HS-27A (cell line): ENCODE measurements around the gene ADAMTS15.

ENCODE experiments used
- DNase-seq: peaks from one replicate; pipeline ENCODE4 v3.0.0-alpha.2; 2012; ENCODE audit warnings: low read depth, missing footprints

The ADAMTS15 gene

DNA sequence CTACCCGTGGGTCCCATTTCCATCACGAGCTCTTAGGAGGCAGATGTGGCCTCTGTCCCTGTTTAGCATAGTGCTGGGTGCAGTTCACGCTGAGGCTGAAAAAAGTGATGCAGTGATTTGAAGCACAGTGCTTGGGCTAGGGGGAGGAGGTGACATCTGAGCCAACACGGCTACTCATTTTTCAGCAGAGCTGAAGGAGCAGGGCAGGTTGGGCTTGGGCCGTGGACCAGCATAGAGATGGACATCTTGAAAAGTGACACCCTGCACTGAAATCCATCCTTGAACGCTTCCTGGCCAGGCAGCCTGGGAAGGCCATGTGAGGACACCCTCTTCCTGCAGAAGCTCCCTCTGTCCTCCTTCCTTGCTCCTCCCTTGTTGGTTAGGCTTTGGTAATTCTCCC lies 66.4 kb downstream of the ADAMTS15 start:
- DNase-seq: no peak

- DNase-seq: no peak
Observed at GRCh38 chr11:130515829-130516553, 67.5 kb downstream of the ADAMTS15 start.

DNA sequence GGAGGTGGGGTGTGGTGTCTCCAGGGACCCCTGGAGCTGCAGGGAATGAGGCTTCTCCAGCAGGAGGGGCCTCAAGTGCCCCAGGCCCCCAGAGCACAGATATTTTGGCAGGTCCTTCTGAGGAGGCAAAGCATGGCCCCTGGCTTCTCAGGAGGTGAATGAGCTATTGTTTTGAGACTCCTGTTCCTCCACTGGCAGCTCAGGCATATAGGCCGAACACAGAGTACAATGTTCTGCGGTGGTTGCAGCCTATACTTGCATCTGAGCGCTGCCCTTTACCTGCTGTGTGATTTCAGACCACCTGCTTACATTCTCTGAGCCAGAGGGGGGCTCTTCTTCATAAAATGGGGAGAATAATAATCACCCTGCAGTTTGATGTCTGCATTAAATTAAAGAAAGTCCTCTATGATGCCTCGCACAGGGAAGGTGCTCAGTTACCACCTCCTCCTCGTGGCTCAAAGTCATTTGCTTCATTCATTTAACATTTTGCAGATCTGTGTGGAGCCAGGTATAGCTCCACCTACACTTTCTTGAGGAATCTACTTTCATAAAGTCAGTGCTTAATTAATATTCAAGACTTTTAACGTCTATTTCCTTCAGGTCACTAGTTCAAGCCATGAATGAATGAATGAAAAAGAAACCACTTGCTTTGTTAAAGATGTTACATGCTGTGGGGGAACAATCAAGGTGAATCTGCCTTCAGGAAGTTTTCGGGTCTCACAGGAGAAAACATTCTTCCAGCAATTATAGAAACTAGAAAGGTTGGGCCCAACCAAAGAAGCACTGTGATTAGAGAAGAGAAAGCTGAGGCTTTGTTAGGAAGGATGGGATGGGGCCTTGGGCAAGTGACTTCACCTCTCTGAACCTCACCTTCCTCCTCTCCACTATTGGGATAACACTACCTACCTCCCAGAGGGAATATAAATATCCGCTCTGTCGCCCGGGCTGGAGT lies 68.4 kb downstream of the ADAMTS15 start:
- DNase-seq: no peak

DNA sequence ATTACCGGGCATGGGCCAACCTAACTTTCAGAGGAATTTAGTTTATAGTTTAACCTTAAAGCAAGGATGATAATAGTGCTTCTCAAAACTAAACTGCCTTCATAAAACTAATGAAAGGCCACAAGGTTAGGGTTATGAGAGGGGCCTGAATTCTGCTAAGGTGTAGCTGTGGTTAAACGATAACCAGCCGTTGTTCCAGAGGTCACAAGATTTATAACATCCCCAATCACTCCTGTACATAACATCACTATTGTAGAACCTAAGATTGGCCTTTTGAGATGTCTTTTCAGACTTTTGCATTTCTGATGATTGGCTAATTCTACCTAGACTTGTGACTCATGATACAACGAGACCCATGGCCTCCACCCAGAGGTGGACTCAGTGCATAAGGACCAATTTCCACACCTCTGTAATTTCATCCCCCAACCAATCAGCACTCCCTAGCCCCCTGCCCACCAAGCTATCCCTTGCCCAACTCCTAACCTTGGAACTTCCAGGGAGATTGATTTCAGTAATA lies 69.8 kb downstream of the ADAMTS15 start:
- DNase-seq: no peak

DNA sequence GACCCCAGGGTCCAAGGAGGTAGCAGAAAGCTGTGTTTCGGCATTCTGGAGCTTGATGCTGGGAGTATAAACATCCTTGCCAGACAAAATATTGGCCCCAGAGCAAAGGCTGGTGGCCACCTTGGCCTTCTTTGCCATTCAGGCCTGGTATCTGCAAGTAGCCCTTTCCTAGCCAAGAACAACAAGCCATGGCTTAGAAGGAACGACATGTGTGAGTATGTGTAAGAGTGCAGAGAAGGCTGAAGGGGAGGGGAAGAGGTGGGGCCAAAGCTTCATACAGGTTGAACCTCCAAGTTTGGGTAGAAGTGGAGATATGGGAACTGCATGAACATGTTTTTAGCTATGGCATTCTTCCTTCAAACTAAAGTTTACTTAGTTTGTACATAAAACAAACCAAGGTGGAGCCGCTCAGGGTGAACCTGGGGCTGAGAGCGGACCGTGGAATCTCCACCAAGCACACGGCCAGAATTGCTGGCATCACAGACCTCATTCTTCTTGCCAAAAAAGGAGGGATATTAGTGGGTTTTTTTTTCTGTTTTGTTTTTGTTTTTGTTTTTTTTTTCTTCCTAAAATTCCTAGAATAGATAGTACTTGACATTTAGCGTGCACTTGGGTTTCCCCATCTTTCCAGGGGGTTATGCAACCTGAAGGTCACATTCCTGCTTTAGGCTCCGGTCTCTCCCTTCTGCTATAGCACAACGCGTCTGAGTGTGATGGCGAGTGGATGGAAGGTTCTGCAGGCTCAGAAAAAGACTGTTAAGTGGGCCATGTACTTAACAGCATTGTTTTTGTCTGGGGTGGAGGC lies 70.9 kb downstream of the ADAMTS15 start:
- no peak for DNase-seq

DNA sequence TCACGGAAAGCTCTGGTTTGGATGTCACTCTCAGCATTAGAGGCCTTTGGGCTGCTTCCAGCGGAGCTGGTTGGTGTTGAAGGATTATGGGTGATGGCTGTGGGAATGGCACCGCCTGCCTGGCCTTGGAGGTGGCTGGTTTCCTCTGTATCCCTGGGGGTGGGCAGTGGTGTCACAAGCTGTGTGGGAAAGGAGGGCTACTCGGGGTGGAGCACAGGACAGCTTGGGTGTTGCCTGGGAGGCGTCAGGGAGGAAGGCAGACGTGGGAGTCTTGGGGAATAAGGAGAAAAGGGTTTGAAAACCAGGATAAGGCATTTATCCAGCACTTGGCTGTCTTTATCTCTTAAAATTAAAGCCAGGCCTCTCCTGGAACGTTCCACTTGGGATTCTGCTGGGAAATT lies 71.8 kb downstream of the ADAMTS15 start:
- no peak for DNase-seq

- peak; percentile 14 for DNase-seq
Observed at GRCh38 chr11:130522284-130522961, 74.0 kb downstream of the ADAMTS15 start.

GRCh38 chr11:130523166-130523565 lies 74.7 kb downstream of the ADAMTS15 start:
- no peak for DNase-seq

GRCh38 chr11:130523609-130524008 lies 75.2 kb downstream of the ADAMTS15 start:
- DNase-seq: no peak

DNA sequence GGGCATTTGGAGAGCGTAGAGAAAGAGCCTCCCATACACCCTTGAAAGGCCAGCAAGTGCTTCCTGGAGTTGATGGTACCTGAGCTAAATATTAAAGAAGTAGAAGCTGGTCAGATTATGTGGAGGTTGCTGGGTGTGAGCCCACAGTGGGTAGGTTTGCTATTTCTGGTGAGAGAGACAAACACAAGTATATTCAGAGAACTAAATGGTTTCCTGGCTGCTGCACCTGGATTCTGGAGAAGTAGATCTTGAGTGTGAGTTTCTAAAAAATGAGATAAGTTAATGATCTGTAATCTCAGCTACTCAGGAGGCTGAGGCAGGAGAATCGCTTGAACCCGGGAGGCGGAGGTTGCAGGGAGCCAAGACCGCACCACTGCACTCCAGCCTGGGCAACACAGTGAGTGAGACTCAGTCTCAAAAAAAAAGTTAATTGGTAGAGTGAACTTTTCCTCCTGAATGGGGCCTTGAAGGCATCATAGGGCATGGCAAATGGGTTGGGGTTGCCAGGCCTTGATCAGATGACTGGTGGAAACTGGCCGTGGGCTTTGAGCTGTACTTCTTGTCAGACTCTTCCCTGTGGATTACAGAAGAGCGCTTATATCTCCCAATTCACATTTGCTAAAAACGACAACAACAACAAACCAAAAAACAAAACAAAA lies 75.8 kb downstream of the ADAMTS15 start:
- no peak for DNase-seq

DNA sequence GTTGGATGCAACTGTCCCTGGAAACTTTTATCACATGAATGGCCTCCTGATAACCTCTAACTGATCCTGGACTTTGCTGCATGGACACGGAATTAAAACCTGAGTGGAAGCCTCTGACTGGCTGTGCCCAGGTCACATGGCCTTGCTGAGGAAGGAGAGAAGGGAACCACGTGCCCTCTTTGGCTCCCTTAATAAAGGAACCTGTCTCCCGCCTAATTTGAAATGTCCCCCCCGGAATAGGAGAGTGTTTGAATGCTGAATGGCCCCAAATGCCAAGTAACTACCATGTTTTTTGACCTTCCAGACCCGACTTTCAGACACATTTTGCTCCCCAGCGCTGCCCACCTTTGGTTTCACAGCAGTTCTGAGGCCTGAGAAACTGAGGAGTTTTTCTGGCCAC lies 76.9 kb downstream of the ADAMTS15 start:
- no peak for DNase-seq
